Stomach (tissue), 9 donors: ENCODE results near the gene CAMSAP1. TPM values are rescaled to one million over a fixed set of nuclear protein-coding genes. Genes with fewer than 3 reads are reported as not detected.

Experiments
- DNase-seq, 2 donors: peaks; one replicate each; pipeline versions ENCODE4 v3.0.0 to v3.0.0-alpha.2; 2013 to 2019
- H3K27ac ChIP-seq, 5 donors: fragments of 200-600 bp in 4 of 5; sonication (generic) in 4 of 5; one replicate each; pipeline ENCODE4 v1.5.1; 2013 to 2019; ENCODE audit warnings: mild to moderate bottlenecking in 1 of 5, moderate library complexity in 1 of 5
- H3K27me3 ChIP-seq, 3 donors: fragments of 200-600 bp; sonication (generic); one replicate each; pipeline ENCODE4 v1.5.1; 2017 to 2019; ENCODE audit warnings: mixed run types in 1 of 3
- H3K36me3 ChIP-seq, 4 donors: fragments of 200-600 bp; sonication (generic); 1 replicate in 3 of 4; 2 replicates in 1 of 4; pipeline ENCODE4 v1.5.1; 2016 to 2019
- H3K4me1 ChIP-seq, 4 donors: fragments of 200-600 bp; sonication (generic); one replicate each; pipeline ENCODE4 v1.5.1; 2016 to 2019
- H3K4me3 ChIP-seq, 4 donors: fragments of 200-600 bp; sonication (generic) in 3 of 4; one replicate each; pipeline ENCODE4 v1.5.1; 2016 to 2019; ENCODE audit warnings: mild to moderate bottlenecking in 1 of 4
- H3K9me3 ChIP-seq, 4 donors: fragments of 200-600 bp; sonication (generic); one replicate each; pipeline ENCODE4 v1.5.1; 2016 to 2019
- EP300 ChIP-seq: sonication (generic); formaldehyde crosslinking; IDR thresholded peaks from one replicate; pipeline ENCODE4 v1.6.1; 2017; ENCODE audit warnings: antibody characterized with exemption
- POLR2A ChIP-seq, 4 donors: fragments of 450-650 bp; IDR thresholded peaks; one replicate each; pipeline ENCODE4 v1.6.1; 2016; ENCODE audit warnings: antibody characterized with exemption in 4 of 4, control low read depth in 2 of 4, mild to moderate bottlenecking in 1 of 4, moderate library complexity in 1 of 4
- POLR2AphosphoS5 ChIP-seq, 3 donors: sonication (generic); formaldehyde crosslinking; IDR thresholded peaks; one replicate each; pipeline ENCODE4 v1.6.1; 2016; ENCODE audit warnings: antibody characterized with exemption in 3 of 3
- WGBS, 5 donors: extraction: QIAGEN DNeasy Blood & Tissue Kit in 3 of 5; methylation state at CpG; one replicate each; pipeline versions ENCODE4 v1.1.5 to v1.1.7; 2013 to 2018; 5-methylcytosine and 5-hydroxymethylcytosine counted together
- intact Hi-C: fragments of 100-400 bp; cut with DNase I; formaldehyde crosslinking; loops from one replicate; pipeline ENCODE4 v1.15.1; 2023; ENCODE audit warnings: low total_unique reads
- polyA plus RNA-seq, 3 donors: library from polyadenylated mRNA; stranded (reverse); fragments of 200-250 nt; gene quantifications; one replicate each; pipeline ENCODE4 v1.2.3, GENCODE V29; 2013
- total RNA-seq, 5 donors: library from RNA; depleted of rRNA; stranded (reverse); fragments of >200 nt; gene quantifications; one replicate each; pipeline versions ENCODE4 v1.1.0 to v1.2.3, GENCODE V29; 2014 to 2016
- TF ChIP-seq, protein P1 (sequence below), 7 experiments: fragments of 450-650 bp in 4 of 7; fragments of 200-600 bp in 3 of 7; sonication (generic) in 3 of 7; IDR thresholded peaks; one replicate each; pipeline ENCODE4 v1.5.1; 2016 to 2019; ENCODE audit warnings: antibody characterized with exemption in 7 of 7, control low read depth in 2 of 7, mild to moderate bottlenecking in 1 of 7
- donor health status: healthy with polysubstance abuse.
- donor health status: Bipolar disorder and iron deficiency.
- donor health status: healthy.

The CAMSAP1 gene
- total and polyA plus RNA-seq, 8 donors = 2.4 to 238 (median 12.7) TPM

DNA sequence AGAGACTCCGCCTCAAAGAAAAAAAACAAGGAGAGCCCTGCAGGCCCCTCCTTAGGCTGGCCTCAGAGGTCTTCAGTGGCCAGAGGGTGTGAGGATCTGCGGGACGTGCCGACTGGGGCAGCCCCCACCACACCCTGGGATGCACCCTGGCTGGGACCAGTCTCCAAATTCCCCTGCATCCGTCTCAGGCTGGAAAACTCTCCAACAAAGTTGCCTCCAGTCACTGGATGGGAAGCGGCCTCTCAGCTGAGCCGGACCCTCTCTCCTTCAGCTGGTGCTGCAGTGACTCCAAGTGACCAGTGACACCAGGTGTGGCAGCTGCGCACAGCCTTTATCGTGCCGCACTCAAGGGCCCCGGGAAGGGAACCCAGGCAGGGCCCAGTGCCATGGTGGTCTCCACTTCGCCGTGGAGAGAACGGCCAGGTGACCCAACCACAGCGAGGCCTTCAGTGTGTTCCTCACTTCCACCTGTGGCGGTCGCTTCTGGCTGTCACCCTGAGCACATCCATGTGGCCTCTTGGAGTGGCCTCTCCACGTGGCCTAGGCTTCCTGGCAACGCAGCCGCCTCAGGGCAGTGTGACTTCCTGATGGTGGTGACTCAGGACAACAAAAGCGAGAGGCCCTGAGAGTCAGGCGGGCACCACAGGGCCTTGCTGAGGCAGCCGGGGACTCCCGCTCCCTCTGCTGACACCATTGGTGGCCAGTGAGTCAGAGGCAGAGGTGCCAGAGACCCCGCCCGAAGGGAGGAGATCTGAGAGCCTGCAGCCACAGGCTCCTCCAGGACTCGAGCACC lies 19.3 kb upstream of the CAMSAP1 start:
- no peaks in the 10 kb centered on the region for H3K9me3 ChIP-seq
- intact Hi-C loops = no loop called here
- 57 to 70% (median 67%) methylated on average over 19 to 27 of the region's 27 CpGs for WGBS, 5 donors

DNA sequence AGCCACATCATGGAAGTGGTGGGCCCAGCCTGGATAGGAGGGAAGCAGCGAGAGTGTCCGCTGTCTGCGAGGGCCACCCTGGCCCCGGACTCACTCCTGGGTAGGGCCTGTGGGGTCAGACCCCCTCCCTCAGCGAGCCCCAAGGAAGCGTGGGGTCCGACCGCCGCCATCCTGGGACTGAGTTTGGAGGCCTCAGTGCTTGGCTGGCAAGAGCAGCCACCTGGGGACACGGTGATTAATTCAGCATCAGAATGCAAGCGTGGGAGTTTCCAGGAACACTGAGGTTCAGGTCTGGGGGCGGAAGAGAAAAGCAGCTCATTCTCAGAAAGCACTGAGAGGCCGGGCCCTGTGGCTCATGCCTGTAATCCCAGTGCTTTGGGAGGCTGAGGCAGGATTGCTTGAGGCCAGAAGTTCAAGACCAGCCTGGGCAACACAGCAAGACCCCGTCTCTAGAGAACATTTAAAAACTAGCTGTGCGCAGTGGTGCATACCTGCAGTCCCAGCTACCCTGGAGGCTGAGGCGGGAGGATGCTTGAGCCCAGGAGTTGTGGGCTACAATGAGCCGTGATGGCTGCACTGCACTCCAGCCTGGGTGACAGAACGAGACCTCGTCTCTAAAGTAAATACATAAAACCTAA lies 18.3 kb upstream of the CAMSAP1 start:
- H3K9me3 ChIP-seq = no peaks in the 10 kb centered on the region
- WGBS, 5 donors = 88 to 91% (median 90%) methylated on average over 14 to 19 of the region's 19 CpGs
- no peak overlapping the region for H3K27ac ChIP-seq
- no peak for TF ChIP-seq POLR2AphosphoS5 (IDR thresholded peaks at IDR 0.05)
- no peak for TF ChIP-seq POLR2A (IDR thresholded peaks at IDR 0.05)
- TF ChIP-seq, protein P1, sequence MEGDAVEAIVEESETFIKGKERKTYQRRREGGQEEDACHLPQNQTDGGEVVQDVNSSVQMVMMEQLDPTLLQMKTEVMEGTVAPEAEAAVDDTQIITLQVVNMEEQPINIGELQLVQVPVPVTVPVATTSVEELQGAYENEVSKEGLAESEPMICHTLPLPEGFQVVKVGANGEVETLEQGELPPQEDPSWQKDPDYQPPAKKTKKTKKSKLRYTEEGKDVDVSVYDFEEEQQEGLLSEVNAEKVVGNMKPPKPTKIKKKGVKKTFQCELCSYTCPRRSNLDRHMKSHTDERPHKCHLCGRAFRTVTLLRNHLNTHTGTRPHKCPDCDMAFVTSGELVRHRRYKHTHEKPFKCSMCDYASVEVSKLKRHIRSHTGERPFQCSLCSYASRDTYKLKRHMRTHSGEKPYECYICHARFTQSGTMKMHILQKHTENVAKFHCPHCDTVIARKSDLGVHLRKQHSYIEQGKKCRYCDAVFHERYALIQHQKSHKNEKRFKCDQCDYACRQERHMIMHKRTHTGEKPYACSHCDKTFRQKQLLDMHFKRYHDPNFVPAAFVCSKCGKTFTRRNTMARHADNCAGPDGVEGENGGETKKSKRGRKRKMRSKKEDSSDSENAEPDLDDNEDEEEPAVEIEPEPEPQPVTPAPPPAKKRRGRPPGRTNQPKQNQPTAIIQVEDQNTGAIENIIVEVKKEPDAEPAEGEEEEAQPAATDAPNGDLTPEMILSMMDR (IDR thresholded peaks at IDR 0.05) = no peak
- no peak for TF ChIP-seq EP300
- no peak overlapping the region for H3K4me3 ChIP-seq
- intact Hi-C loops = no loop called here
- H3K4me1 ChIP-seq = peaks cover 0 to 13% (median 4%) of the 10 kb centered on the region in 4 donors
- H3K36me3 ChIP-seq = peaks cover 4 to 48% (median 25%) of the 10 kb centered on the region in 4 donors
- no peak for DNase-seq
- no peaks in the 10 kb centered on the region for H3K27me3 ChIP-seq

More for the DNA sequence above, 19.3 kb upstream of the CAMSAP1 start:
- DNase-seq = peak; percentile 53 to 56
- Histone ChIP-seq H3K36me3 (peaks cover 10 to 58% (median 34%) of the 10 kb centered on the region in 4 donors), H3K27ac (no peak overlapping the region), H3K27me3 (no peaks in the 10 kb centered on the region), H3K4me3 (no peak overlapping the region), H3K4me1 (peaks cover 0 to 13% (median 4%) of the 10 kb centered on the region in 4 donors)
- TF ChIP-seq, protein P1 (IDR thresholded peaks at IDR 0.05) = no peak
- peak in 1 of 3 donors; percentile 31 for TF ChIP-seq POLR2AphosphoS5 (IDR thresholded peaks at IDR 0.05)

DNA sequence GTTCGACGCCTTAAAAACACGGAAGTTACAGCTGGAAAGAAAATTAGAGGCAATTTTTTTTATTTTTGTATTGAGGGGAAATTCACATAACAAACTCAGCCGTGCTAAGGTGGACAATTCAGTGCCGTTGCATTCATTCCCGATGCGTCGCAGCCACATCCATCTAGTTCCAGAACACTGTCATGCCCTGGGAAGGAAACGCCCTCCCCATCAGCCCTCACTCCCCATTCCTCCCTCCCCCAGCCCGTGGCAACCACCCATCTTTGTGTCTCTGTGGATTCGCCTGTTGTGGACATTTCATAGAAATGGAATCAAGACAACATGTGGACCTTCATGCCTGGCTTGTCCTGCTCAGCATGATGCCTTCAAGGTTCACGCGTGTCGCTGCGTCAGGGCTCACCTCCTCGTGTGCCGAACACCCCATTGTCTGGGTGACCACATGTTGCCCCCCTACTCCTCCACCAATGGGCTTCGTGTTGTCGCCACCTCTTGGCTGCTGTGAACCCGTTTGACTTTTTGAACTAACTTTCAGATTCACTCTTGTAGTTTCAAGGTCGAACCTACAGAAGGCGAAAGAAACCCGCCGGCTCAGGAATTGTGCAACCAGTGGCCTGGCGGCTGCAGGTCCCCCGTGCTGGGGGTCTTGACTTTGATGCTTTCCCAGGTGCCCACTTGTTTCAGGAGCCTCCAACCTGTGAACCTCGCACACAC lies 17.4 kb upstream of the CAMSAP1 start:
- 81 to 88% (median 87%) methylated on average over 27 of the region's 27 CpGs for WGBS, 5 donors
- no peak overlapping the region for H3K4me3 ChIP-seq
- DNase-seq = no peak
- TF ChIP-seq, protein P1 (IDR thresholded peaks at IDR 0.05) = no peak
- TF ChIP-seq POLR2AphosphoS5 (IDR thresholded peaks at IDR 0.05) (no peak), EP300 (no peak), POLR2A (IDR thresholded peaks at IDR 0.05) (no peak)
- H3K4me1 ChIP-seq = peaks cover 0 to 13% (median 4%) of the 10 kb centered on the region in 4 donors
- H3K27me3 ChIP-seq = no peaks in the 10 kb centered on the region
- intact Hi-C loops = no loop called here
- no peak overlapping the region for H3K27ac ChIP-seq
- H3K9me3 ChIP-seq = peaks cover 0 to under 1% (median 0%) of the 10 kb centered on the region in 4 donors
- peaks cover 4 to 42% (median 19%) of the 10 kb centered on the region in 4 donors for H3K36me3 ChIP-seq

DNA sequence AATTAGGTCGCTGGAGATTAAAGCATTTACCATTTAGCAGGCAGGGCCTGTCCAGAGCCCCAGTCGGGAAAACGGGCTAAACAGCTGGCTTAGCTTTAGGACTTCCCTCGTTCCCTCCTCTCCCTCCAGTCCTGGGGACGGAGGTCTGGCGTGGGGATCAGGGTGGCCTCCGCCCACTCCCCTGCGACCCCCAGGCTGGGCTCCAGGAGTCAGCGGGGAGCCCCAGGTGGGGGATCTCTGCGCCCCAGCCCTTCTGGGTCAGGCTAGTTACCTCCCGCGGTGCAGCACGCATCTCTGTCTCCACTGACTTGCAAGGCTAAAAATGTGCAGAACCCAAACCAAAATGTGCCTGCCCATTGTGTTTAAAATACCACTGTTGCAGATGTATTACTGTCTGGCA lies 16.2 kb upstream of the CAMSAP1 start:
- Histone ChIP-seq H3K9me3 (peaks cover 6 to 13% (median 12%) of the 10 kb centered on the region in 4 donors), H3K27me3 (no peaks in the 10 kb centered on the region), H3K4me3 (no peak overlapping the region), H3K27ac (no peak overlapping the region), H3K36me3 (peaks cover 4 to 38% (median 13%) of the 10 kb centered on the region in 4 donors), H3K4me1 (peaks cover 0 to 13% (median 4%) of the 10 kb centered on the region in 4 donors)
- WGBS, 5 donors = 92 to 96% (median 94%) methylated on average over 5 to 13 of the region's 13 CpGs
- intact Hi-C loops = no loop called here
- no peak for DNase-seq
- TF ChIP-seq EP300 = no peak
- no peak for TF ChIP-seq POLR2AphosphoS5 (IDR thresholded peaks at IDR 0.05)
- TF ChIP-seq, protein P1 (IDR thresholded peaks at IDR 0.05) = no peak
- TF ChIP-seq POLR2A (IDR thresholded peaks at IDR 0.05) = no peak
